GM23338 (cell line): ENCODE results near the gene TLCD4. TPM values are rescaled to one million over a fixed set of nuclear protein-coding genes. Genes with fewer than 3 reads are reported as not detected.

Experiments
- ATAC-seq: fragments of 200-7000 bp; cut with Tn5 transposase; 3 replicates; pipeline ENCODE4 v1.9.1; 2020
- DNase-seq: peaks from one replicate; pipeline ENCODE4 v3.0.0-alpha.2; 2015; ENCODE audit warnings: low spot score
- H2AFZ ChIP-seq: fragments of 200-600 bp; sonication (generic); 2 replicates; pipeline ENCODE4 v1.8.0; 2016; ENCODE audit warnings: antibody characterized with exemption, mild to moderate bottlenecking, moderate library complexity
- H3F3A ChIP-seq: fragments of 200-600 bp; sonication (generic); replicated peaks from 2 replicates; pipeline ENCODE4 v1.8.0; 2017; ENCODE audit warnings: antibody characterized with exemption, mixed run types, low read depth
- H3K27ac ChIP-seq: fragments of 200-600 bp; sonication (generic); 2 replicates; pipeline ENCODE4 v1.6.1; 2016; ENCODE audit warnings: low read depth
- H3K27me3 ChIP-seq: fragments of 200-600 bp; sonication (generic); 2 replicates; pipeline ENCODE4 v1.8.0; 2016; ENCODE audit warnings: mild to moderate bottlenecking, mixed run types, moderate library complexity; ENCODE audit not compliant: insufficient read depth
- H3K36me3 ChIP-seq: fragments of 200-600 bp; sonication (generic); 2 replicates; pipeline ENCODE4 v1.8.0; 2016; ENCODE audit warnings: mild to moderate bottlenecking; ENCODE audit not compliant: insufficient read depth
- H3K4me1 ChIP-seq: fragments of 200-600 bp; sonication (generic); 2 replicates; pipeline ENCODE4 v1.8.0; 2016; ENCODE audit warnings: mild to moderate bottlenecking, moderate library complexity; ENCODE audit not compliant: insufficient read depth
- H3K4me2 ChIP-seq: fragments of 200-600 bp; sonication (generic); 2 replicates; pipeline ENCODE4 v1.7.1; 2017; ENCODE audit warnings: mixed run types
- H3K4me3 ChIP-seq: fragments of 200-600 bp; sonication (generic); 2 replicates; pipeline ENCODE4 v1.6.1; 2016; ENCODE audit warnings: mixed run types
- H3K79me2 ChIP-seq: fragments of 200-600 bp; sonication (generic); replicated peaks from 2 replicates; pipeline ENCODE4 v1.8.0; 2017; ENCODE audit warnings: mild to moderate bottlenecking; ENCODE audit not compliant: insufficient read depth
- H3K9me2 ChIP-seq: fragments of 200-600 bp; sonication (generic); 2 replicates; pipeline ENCODE4 v1.8.0; 2017; ENCODE audit not compliant: insufficient read depth
- H4K20me1 ChIP-seq: fragments of 200-600 bp; sonication (generic); replicated peaks from 2 replicates; pipeline ENCODE4 v1.8.0; 2017; ENCODE audit warnings: mild to moderate bottlenecking; ENCODE audit not compliant: insufficient read depth
- H3K27ac Mint-ChIP-seq: 2 replicates; pipeline ENCODE4 v1.8.0; 2020; ENCODE audit warnings: inconsistent platforms, mild to moderate bottlenecking, moderate library complexity, mixed read lengths
- H3K27me3 Mint-ChIP-seq: 3 replicates; pipeline ENCODE4 v1.8.0; 2022; ENCODE audit warnings: low read depth, mild to moderate bottlenecking, moderate library complexity, mixed read lengths, inconsistent platforms; ENCODE audit not compliant: insufficient read depth, poor library complexity
- H3K36me3 Mint-ChIP-seq: 3 replicates; pipeline ENCODE4 v1.8.0; 2021; ENCODE audit warnings: low read depth, mild to moderate bottlenecking, inconsistent platforms, moderate library complexity, mixed read lengths
- H3K4me1 Mint-ChIP-seq: 3 replicates; pipeline ENCODE4 v1.8.0; 2020; ENCODE audit warnings: mild to moderate bottlenecking, inconsistent platforms, mixed read lengths
- H3K4me3 Mint-ChIP-seq: 3 replicates; pipeline ENCODE4 v1.8.0; 2021; ENCODE audit warnings: moderate library complexity, mild to moderate bottlenecking, inconsistent platforms, mixed read lengths
- H3K9me3 Mint-ChIP-seq: 3 replicates; pipeline ENCODE4 v1.8.0; 2020; ENCODE audit warnings: moderate library complexity, mild to moderate bottlenecking, inconsistent platforms, mixed read lengths
- EZH2phosphoT487 ChIP-seq: fragments of 200-600 bp; sonication (generic); IDR thresholded peaks from one replicate; pipeline ENCODE4 v1.8.1; 2018; ENCODE audit warnings: antibody characterized with exemption; ENCODE audit not compliant: unreplicated experiment
- NANOG ChIP-seq: IDR thresholded peaks from 2 replicates; pipeline ENCODE4 v1.6.1; 2016; ENCODE audit warnings: antibody characterized with exemption, borderline replicate concordance
- POLR2AphosphoS5 ChIP-seq: IDR thresholded peaks from 2 replicates; pipeline ENCODE4 v1.6.1; 2016; ENCODE audit warnings: antibody characterized with exemption, low read depth
- STAT1 ChIP-seq: IDR thresholded peaks from one replicate; pipeline ENCODE4 v1.6.1; 2016; ENCODE audit warnings: antibody characterized with exemption; ENCODE audit not compliant: unreplicated experiment
- ZNF114 ChIP-seq: fragments of 250-450 bp; sonication (Bioruptor Pico); IDR thresholded peaks from 2 replicates; pipeline ENCODE4 v1.5.0; 2020; ENCODE audit warnings: mild to moderate bottlenecking, moderate library complexity
- polyA plus RNA-seq: library from polyadenylated mRNA; unstranded; fragments of >200 nt; fragmentation: Nextera tagmentation; extraction: Ambion mirVana; gene quantifications from 2 replicates; pipeline ENCODE4 v1.2.1, GENCODE V29; 2016
- total RNA-seq: library from RNA; depleted of rRNA; stranded (reverse); fragments of >200 nt; shearing (Covaris generic); gene quantifications from 2 replicates; pipeline ENCODE4 v1.2.3, GENCODE V29; 2014
- TF ChIP-seq, protein P1 (sequence below): fragments of 250-450 bp; sonication (Bioruptor Pico); IDR thresholded peaks from 2 replicates; pipeline ENCODE4 v1.5.0; 2020; ENCODE audit warnings: mild to moderate bottlenecking, moderate library complexity

TLCD4 gene
- total and polyA plus RNA-seq, 2 experiments from 2014 or later = 3.5 to 4.2 TPM

DNA sequence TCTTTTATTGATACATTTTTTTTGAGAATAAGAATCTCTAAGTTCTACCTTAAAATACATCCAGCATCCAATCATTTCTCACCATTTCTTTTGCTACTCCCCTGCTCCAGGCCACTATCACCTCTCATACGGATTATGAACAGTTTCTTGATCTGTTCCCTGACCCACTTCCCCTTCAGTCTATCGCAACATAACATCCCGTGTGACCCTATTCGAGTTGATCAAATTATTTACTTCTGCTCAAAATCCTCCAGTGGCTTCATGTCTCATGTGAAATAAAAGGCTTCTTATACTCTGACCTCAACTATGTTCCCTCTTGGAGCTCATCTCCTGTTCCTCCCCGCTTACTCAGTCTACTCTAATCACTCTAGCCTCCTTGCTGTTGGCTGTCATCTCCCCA, 49.6 kb upstream of the TLCD4 start (continued):
- TF ChIP-seq STAT1 (no peak), POLR2AphosphoS5 (no peak)
- TF ChIP-seq, protein P1, sequence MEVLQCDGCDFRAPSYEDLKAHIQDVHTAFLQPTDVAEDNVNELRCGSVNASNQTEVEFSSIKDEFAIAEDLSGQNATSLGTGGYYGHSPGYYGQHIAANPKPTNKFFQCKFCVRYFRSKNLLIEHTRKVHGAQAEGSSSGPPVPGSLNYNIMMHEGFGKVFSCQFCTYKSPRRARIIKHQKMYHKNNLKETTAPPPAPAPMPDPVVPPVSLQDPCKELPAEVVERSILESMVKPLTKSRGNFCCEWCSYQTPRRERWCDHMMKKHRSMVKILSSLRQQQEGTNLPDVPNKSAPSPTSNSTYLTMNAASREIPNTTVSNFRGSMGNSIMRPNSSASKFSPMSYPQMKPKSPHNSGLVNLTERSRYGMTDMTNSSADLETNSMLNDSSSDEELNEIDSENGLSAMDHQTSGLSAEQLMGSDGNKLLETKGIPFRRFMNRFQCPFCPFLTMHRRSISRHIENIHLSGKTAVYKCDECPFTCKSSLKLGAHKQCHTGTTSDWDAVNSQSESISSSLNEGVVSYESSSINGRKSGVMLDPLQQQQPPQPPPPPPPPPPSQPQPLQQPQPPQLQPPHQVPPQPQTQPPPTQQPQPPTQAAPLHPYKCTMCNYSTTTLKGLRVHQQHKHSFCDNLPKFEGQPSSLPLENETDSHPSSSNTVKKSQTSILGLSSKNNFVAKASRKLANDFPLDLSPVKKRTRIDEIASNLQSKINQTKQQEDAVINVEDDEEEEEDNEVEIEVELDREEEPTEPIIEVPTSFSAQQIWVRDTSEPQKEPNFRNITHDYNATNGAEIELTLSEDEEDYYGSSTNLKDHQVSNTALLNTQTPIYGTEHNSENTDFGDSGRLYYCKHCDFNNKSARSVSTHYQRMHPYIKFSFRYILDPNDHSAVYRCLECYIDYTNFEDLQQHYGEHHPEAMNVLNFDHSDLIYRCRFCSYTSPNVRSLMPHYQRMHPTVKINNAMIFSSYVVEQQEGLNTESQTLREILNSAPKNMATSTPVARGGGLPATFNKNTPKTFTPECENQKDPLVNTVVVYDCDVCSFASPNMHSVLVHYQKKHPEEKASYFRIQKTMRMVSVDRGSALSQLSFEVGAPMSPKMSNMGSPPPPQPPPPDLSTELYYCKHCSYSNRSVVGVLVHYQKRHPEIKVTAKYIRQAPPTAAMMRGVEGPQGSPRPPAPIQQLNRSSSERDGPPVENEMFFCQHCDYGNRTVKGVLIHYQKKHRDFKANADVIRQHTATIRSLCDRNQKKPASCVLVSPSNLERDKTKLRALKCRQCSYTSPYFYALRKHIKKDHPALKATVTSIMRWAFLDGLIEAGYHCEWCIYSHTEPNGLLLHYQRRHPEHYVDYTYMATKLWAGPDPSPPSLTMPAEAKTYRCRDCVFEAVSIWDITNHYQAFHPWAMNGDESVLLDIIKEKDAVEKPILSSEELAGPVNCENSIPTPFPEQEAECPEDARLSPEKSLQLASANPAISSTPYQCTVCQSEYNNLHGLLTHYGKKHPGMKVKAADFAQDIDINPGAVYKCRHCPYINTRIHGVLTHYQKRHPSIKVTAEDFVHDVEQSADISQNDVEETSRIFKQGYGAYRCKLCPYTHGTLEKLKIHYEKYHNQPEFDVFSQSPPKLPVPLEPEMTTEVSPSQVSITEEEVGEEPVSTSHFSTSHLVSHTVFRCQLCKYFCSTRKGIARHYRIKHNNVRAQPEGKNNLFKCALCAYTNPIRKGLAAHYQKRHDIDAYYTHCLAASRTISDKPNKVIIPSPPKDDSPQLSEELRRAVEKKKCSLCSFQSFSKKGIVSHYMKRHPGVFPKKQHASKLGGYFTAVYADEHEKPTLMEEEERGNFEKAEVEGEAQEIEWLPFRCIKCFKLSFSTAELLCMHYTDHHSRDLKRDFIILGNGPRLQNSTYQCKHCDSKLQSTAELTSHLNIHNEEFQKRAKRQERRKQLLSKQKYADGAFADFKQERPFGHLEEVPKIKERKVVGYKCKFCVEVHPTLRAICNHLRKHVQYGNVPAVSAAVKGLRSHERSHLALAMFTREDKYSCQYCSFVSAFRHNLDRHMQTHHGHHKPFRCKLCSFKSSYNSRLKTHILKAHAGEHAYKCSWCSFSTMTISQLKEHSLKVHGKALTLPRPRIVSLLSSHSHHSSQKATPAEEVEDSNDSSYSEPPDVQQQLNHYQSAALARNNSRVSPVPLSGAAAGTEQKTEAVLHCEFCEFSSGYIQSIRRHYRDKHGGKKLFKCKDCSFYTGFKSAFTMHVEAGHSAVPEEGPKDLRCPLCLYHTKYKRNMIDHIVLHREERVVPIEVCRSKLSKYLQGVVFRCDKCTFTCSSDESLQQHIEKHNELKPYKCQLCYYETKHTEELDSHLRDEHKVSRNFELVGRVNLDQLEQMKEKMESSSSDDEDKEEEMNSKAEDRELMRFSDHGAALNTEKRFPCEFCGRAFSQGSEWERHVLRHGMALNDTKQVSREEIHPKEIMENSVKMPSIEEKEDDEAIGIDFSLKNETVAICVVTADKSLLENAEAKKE (CRISPR knock-in tag) = no peak

DNA sequence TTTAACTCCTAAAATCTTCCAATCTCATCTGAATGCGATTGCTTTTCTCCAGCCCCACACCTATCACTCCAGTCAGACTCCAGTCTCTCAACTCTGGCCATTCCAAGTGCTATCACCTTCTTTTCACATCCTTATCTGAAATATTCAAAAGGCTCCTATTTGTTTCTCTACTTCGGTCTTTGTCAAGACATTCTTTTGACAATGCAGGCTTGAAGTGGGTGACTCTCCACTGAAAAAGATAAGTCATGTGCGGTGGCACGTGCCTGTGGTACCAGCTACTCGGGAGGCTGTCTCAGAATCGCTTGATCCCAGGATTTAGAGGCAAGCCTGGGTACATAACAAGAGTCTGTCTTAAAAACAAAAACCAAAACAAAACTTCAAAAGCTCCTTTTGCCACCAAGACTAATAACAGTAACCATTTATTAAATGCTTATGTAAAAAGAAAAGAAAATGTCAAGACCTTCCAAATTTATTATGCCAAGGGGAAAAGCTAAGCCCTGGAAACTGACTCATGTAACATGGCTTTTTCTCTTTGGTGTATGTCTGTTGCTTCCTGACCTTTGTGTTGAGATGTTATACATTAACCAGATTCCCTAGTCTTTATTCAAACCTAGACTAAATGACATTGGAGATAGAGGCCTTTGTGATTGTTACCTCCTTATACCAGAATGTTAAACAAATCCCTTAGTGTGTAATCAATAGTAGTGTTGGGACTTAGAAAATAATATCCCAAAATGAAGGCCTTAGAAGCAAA, 48.0 kb upstream of the TLCD4 start:
- Histone ChIP-seq H3K4me1 (peaks cover 6% of the 10 kb centered on the region; the same call in 1 of the 2 replicates), H3K27ac (no peak overlapping the region), H3K4me2 (no peak overlapping the region), H4K20me1 (no peaks in the 10 kb centered on the region), H3K36me3 (no peaks in the 10 kb centered on the region), H2AFZ (no peak overlapping the region), H3K79me2 (no peaks in the 10 kb centered on the region), H3K9me2 (no peaks in the 10 kb centered on the region), H3K4me3 (no peak overlapping the region), H3K27me3 (no peaks in the 10 kb centered on the region; the same call in 1 of the 2 replicates), H3F3A (no peaks in the 10 kb centered on the region)
- Mint-ChIP-seq H3K27ac (no peak overlapping the region), H3K9me3 (no peaks in the 10 kb centered on the region), H3K36me3 (no peaks in the 10 kb centered on the region), H3K4me1 (peaks cover 2% of the 10 kb centered on the region; the same call in 1 of the 3 replicates), H3K4me3 (no peak overlapping the region), H3K27me3 (peaks cover 3% of the 10 kb centered on the region)
- no peak for ATAC-seq
- no peak for DNase-seq
- TF ChIP-seq ZNF114 = no peak
- no peak for TF ChIP-seq EZH2phosphoT487
- no peak for TF ChIP-seq NANOG
- TF ChIP-seq, protein P1 (CRISPR knock-in tag) = no peak
- TF ChIP-seq STAT1 = no peak
